ENCODE data around the gene NR1D1. TPM values are rescaled to one million over a fixed set of nuclear protein-coding genes. Genes with fewer than 3 reads are reported as not detected.

Gene NR1D1
- total and polyA plus RNA-seq, 2 of the 13 experiments (the other 11 are each of a cell fraction or from before 2014, with no cell fraction given), result 2.1 to 2.7 TPM

DNA sequence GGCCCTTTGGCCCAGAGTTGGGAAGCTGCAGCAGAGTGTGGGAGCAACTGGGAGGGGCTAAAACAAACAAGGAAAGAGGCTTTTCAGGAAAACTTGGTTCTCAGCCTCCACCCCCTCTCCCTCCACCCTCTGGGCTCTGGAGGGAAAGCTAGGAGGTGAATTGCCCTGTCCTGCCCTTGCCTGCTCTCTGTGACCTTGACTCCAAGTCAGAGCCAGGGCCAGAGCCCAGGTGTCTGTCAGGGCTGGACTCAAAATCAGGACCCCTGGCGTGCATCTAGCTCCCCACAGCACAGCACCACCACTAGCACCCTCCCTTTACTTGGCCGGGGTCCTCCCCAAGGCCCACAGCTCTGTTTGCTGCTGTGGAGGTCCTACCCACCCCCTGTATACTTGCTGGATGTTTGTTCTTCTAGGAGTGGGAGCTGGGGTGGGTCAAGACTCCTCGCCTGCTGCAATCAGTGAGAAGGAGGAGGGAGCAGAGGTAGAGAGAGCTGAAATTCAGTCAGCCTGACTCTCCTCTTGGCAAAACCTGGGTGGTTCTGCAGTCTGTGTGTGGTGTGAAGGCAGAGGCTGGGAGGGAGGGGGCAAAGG lies 2.8 kb upstream of the NR1D1 start:
- POLR2A ChIA-PET, result interaction anchor here (0.6 to 8.1 kb wide), 8 partner anchors 9 to 136 kb away, joined by 3 to 568 read pairs (median 7); partner anchors contain the start of genes CASC3, MED24 and MSL1
- DNase-seq (ENCODE audit: low spot score) (no peak), ATAC-seq (no peak), FAIRE-seq (peak; percentile 66)
- CTCF ChIA-PET (ENCODE audit: low intra/inter-chr PET ratio, low total read pairs), result interaction anchor here (1.0 kb wide), 1 partner anchor 10 kb away, joined by 3 read pairs; no protein-coding TSS in a partner anchor
- no peaks in the 10 kb centered on the region for H3K36me3 ChIP-seq (replicated peaks in 1 of 2; ENCODE audit: control insufficient read depth in 1 of 2, insufficient read depth in 2 of 2, low read length in 2 of 2)
- peaks cover 14% of the 10 kb centered on the region for H3K79me2 ChIP-seq (ENCODE audit: insufficient read depth, low read length)
- H3K4me1 ChIP-seq (ENCODE audit: insufficient read depth, low read length), result peaks cover 96% of the 10 kb centered on the region
- 5% methylated on average over 3 of the region's 3 CpGs for WGBS (ENCODE audit: low lambda C conversion rate)
- peak overlapping the region; percentile 16 for H3K27ac ChIP-seq (ENCODE audit: extremely low read length, insufficient read depth, low read length)
- intact Hi-C loops (cut with micrococcal nuclease; ENCODE audit: unreplicated experiment) (loop anchor here (10.0 kb wide), 1 partner anchor 178 kb away; the partner anchor contains the start of genes LRRC3C and ORMDL3), in situ Hi-C loops (cut with HindIII; ENCODE audit: extremely low pct_ligation_motif_present, low pct_unique_long_range_greater_than_20kb) (no loop called here)
- peak overlapping the region; percentile 66 for H3K4me2 ChIP-seq (ENCODE audit: low read depth, low read length)
- H4K20me1 ChIP-seq (ENCODE audit: insufficient read depth, low read length), result no peaks in the 10 kb centered on the region
- no TSS peak for BruUV-seq (replicated peaks)
- peak overlapping the region; percentile 42 for H3K9ac ChIP-seq (ENCODE audit: insufficient read depth, low read depth, low read length)
- H3K27me3 ChIP-seq (ENCODE audit: control insufficient read depth in 1 of 2, insufficient read depth in 2 of 2, low read length in 2 of 2), result peaks cover 0 to 9% of the 10 kb centered on the region in 2 experiments; a peak in 1 of 5 replicates
- no peak overlapping the region for H2AFZ ChIP-seq (ENCODE audit: low read length)
- no peaks in the 10 kb centered on the region for H3K9me3 ChIP-seq (ENCODE audit: low read length)
- peak overlapping the region in 2 of 3 experiments; percentile 12 to 47; a peak in 3 of 6 replicates for H3K4me3 ChIP-seq (replicated peaks in 1 of 3; ENCODE audit: insufficient read depth in 1 of 3, low read depth in 2 of 3, low read length in 3 of 3)
- TF ChIP-seq TERF1 (CRISPR knock-in tag; IDR thresholded peaks at IDR 0.05), result no peak
- no peak for TF ChIP-seq FIP1L1 (IDR thresholded peaks at IDR 0.05; ENCODE audit: borderline replicate concordance, insufficient read depth, low read depth, low read length)
- TF ChIP-seq ZNF609 (CRISPR knock-in tag; IDR thresholded peaks at IDR 0.05; ENCODE audit: borderline replicate concordance), result 0 out of 2 replicates have a peak, but pooled peaks have one; percentile 22
- peak; percentile 59; the same call in 1 of the 2 replicates for TF ChIP-seq REPIN1 (CRISPR knock-in tag; IDR thresholded peaks at IDR 0.05; ENCODE audit: borderline replicate concordance, low read depth)
- no peak for TF ChIP-seq HDAC2 (CRISPR knock-in tag; IDR thresholded peaks at IDR 0.05)
- peak; percentile 62; the same call in 1 of the 2 replicates for TF ChIP-seq SP5 (CRISPR knock-in tag; IDR thresholded peaks at IDR 0.05; ENCODE audit: borderline replicate concordance, low read depth)
- TF ChIP-seq ZNF136 (CRISPR knock-in tag; IDR thresholded peaks at IDR 0.05; ENCODE audit: low read depth), result no peak
- TF ChIP-seq ZNF292 (CRISPR knock-in tag; IDR thresholded peaks at IDR 0.05; ENCODE audit: borderline replicate concordance, low read depth), result no peak
- TF ChIP-seq PHF21A (CRISPR knock-in tag; IDR thresholded peaks at IDR 0.05), result no peak
- TF ChIP-seq ZNF10 (CRISPR knock-in tag; IDR thresholded peaks at IDR 0.05; ENCODE audit: borderline replicate concordance, low read depth), result no peak
- TF ChIP-seq ZBTB46 (CRISPR knock-in tag; IDR thresholded peaks at IDR 0.05; ENCODE audit: borderline replicate concordance), result no peak
- TF ChIP-seq FLYWCH1 (CRISPR knock-in tag; IDR thresholded peaks at IDR 0.05), result no peak
- peak; percentile 54; the same call in 1 of the 2 replicates for TF ChIP-seq ZNF639 (CRISPR knock-in tag; conservative IDR thresholded peaks at IDR 0.05)
